Neural crest cell (in vitro differentiated cells): ENCODE data around the gene YAP1. TPM values are rescaled to one million over a fixed set of nuclear protein-coding genes. Genes with fewer than 3 reads are reported as not detected.
A peak's percentile ranks its signal among the peaks of the same experiment; 100 is the strongest.

Experiments used
- DNase-seq: peaks from one replicate; pipeline ENCODE4 v3.0.0; 2021; ENCODE audit warnings: low read depth, mixed read lengths, low spot score
- H3K27ac Mint-ChIP-seq: one replicate; pipeline ENCODE4 v1.8.0; 2021; ENCODE audit warnings: mild to moderate bottlenecking, mixed read lengths; ENCODE audit not compliant: unreplicated experiment
- H3K27me3 Mint-ChIP-seq: 2 replicates; pipeline ENCODE4 v1.8.0; 2021; ENCODE audit warnings: low read depth, mild to moderate bottlenecking, mixed read lengths
- H3K36me3 Mint-ChIP-seq: 2 replicates; pipeline ENCODE4 v1.8.0; 2021; ENCODE audit warnings: low read depth, mild to moderate bottlenecking, mixed read lengths
- H3K4me1 Mint-ChIP-seq: 2 replicates; pipeline ENCODE4 v1.8.0; 2021; ENCODE audit warnings: mixed read lengths
- H3K4me3 Mint-ChIP-seq: one replicate; pipeline ENCODE4 v1.8.0; 2021; ENCODE audit warnings: mild to moderate bottlenecking, mixed read lengths
- H3K9me3 Mint-ChIP-seq: 2 replicates; pipeline ENCODE4 v1.8.0; 2021; ENCODE audit warnings: mixed read lengths
- CTCF ChIP-seq: fragments of 200-600 bp; sonication (generic); conservative IDR thresholded peaks from 2 replicates; pipeline ENCODE4 v1.5.0; 2021; ENCODE audit warnings: antibody characterized with exemption, mild to moderate bottlenecking
- total RNA-seq: library from RNA; stranded (reverse); gene quantifications from 2 replicates; pipeline ENCODE4 v1.2.1, GENCODE V29; 2021

Gene YAP1
- total RNA-seq, 1 donor from 2014 or later: 142 TPM

GRCh38 chr11:102097186-102097585 lies 13.1 kb upstream of the YAP1 start:
- H3K27ac Mint-ChIP-seq: no peak overlapping the region
- no peaks in the 10 kb centered on the region for H3K4me1 Mint-ChIP-seq
- no peak for TF ChIP-seq CTCF

GRCh38 chr11:102099755-102100154 lies 10.5 kb upstream of the YAP1 start:
- TF ChIP-seq CTCF: no peak
- Mint-ChIP-seq H3K27me3 (no peaks in the 10 kb centered on the region), H3K4me1 (no peaks in the 10 kb centered on the region), H3K36me3 (no peaks in the 10 kb centered on the region), H3K9me3 (no peaks in the 10 kb centered on the region), H3K4me3 (no peak overlapping the region), H3K27ac (no peak overlapping the region)
- no peak for DNase-seq

More at GRCh38 chr11:102097186-102097585, 13.1 kb upstream of the YAP1 start:
- H3K27me3 Mint-ChIP-seq: no peaks in the 10 kb centered on the region
- H3K9me3 Mint-ChIP-seq: no peaks in the 10 kb centered on the region
- no peak overlapping the region for H3K4me3 Mint-ChIP-seq
- no peaks in the 10 kb centered on the region for H3K36me3 Mint-ChIP-seq
- no peak for DNase-seq

- Mint-ChIP-seq H3K36me3 (no peaks in the 10 kb centered on the region), H3K27ac (no peak overlapping the region), H3K4me1 (peaks cover 32% of the 10 kb centered on the region), H3K27me3 (peaks cover 3% of the 10 kb centered on the region), H3K4me3 (peak overlapping the region; percentile 99), H3K9me3 (peaks cover 2% of the 10 kb centered on the region)
- no peak for DNase-seq
- no peak for TF ChIP-seq CTCF
Measured at GRCh38 chr11:102108734-102109440, 1.4 kb upstream of the YAP1 start.

- no peak overlapping the region for H3K27ac Mint-ChIP-seq
Measured at GRCh38 chr11:102110761-102111010, 439 bp downstream of the YAP1 start.

GRCh38 chr11:102111011-102111786 lies 952 bp downstream of the YAP1 start:
- H3K9me3 Mint-ChIP-seq: no peaks in the 10 kb centered on the region
- peaks cover 3% of the 10 kb centered on the region for H3K27me3 Mint-ChIP-seq
- H3K4me1 Mint-ChIP-seq: peaks cover 50% of the 10 kb centered on the region
- peak overlapping the region; percentile 99 for H3K27ac Mint-ChIP-seq
- no peak for TF ChIP-seq CTCF
- H3K36me3 Mint-ChIP-seq: no peaks in the 10 kb centered on the region
- peak overlapping the region; percentile 100 for H3K4me3 Mint-ChIP-seq
- peak; percentile 86 for DNase-seq

More at GRCh38 chr11:102110761-102111010, 439 bp downstream of the YAP1 start:
- no peaks in the 10 kb centered on the region for H3K9me3 Mint-ChIP-seq
- no peak for TF ChIP-seq CTCF
- H3K27me3 Mint-ChIP-seq: peaks cover 3% of the 10 kb centered on the region
- DNase-seq: no peak
- peak overlapping the region; percentile 100 for H3K4me3 Mint-ChIP-seq
- no peaks in the 10 kb centered on the region for H3K36me3 Mint-ChIP-seq
- peaks cover 45% of the 10 kb centered on the region for H3K4me1 Mint-ChIP-seq
